SK-N-SH treated with all-trans-retinoic acid at 6 μM for 48 hours (cell line): ENCODE data around the gene SLC5A5.
"Not testable (repeated sequence)": the region's sequence is repeated elsewhere in the genome, so short reads cannot be mapped to it uniquely, and the experiment has no call there.

Experiments
- ATAC-seq: fragments of 200-7000 bp; cut with Tn5 transposase; 3 replicates; pipeline ENCODE4 v1.9.1; 2020; ENCODE audit warnings: mild to moderate bottlenecking, moderate library complexity
- ARNTL ChIP-seq: fragments of 450-650 bp; formaldehyde crosslinking; IDR thresholded peaks from 2 replicates; pipeline ENCODE4 v1.5.0; 2020; ENCODE audit warnings: low read depth, mild to moderate bottlenecking, moderate library complexity, borderline replicate concordance
- BACH2 ChIP-seq: fragments of 250-450 bp; sonication (Bioruptor Pico); IDR thresholded peaks from 2 replicates; pipeline ENCODE4 v1.9.0; 2021; ENCODE audit warnings: mild to moderate bottlenecking, borderline replicate concordance
- CSDC2 ChIP-seq: fragments of 250-450 bp; sonication (Bioruptor Pico); IDR thresholded peaks from 2 replicates; pipeline ENCODE4 v1.5.0; 2020; ENCODE audit warnings: mild to moderate bottlenecking, moderate library complexity
- ESRRG ChIP-seq: fragments of 250-450 bp; sonication (Bioruptor Pico); IDR thresholded peaks from 2 replicates; pipeline ENCODE4 v1.6.1; 2021; ENCODE audit warnings: mild to moderate bottlenecking
- GLIS3 ChIP-seq: fragments of 250-450 bp; sonication (Bioruptor Pico); IDR thresholded peaks from 2 replicates; pipeline ENCODE4 v1.5.0; 2020; ENCODE audit warnings: mild to moderate bottlenecking, moderate library complexity
- ISL1 ChIP-seq: fragments of 250-450 bp; sonication (Bioruptor Pico); IDR thresholded peaks from 2 replicates; pipeline ENCODE4 v2.1.2; 2022; ENCODE audit warnings: mild to moderate bottlenecking, moderate library complexity
- OSR1 ChIP-seq: fragments of 250-450 bp; sonication (Bioruptor Pico); IDR thresholded peaks from 2 replicates; pipeline ENCODE4 v1.8.0; 2022; ENCODE audit warnings: moderate library complexity, mild to moderate bottlenecking, inconsistent platforms
- PPARA ChIP-seq: fragments of 250-450 bp; sonication (Bioruptor Pico); IDR thresholded peaks from 2 replicates; pipeline ENCODE4 v1.5.0; 2020; ENCODE audit warnings: mild to moderate bottlenecking, borderline replicate concordance
- RARB ChIP-seq: fragments of 250-450 bp; sonication (Bioruptor Pico); IDR thresholded peaks from 2 replicates; pipeline ENCODE4 v1.8.0; 2021; ENCODE audit warnings: mild to moderate bottlenecking, moderate library complexity
- SNAI2 ChIP-seq: fragments of 250-450 bp; sonication (Bioruptor Pico); IDR thresholded peaks from 2 replicates; pipeline ENCODE4 v1.5.0; 2020; ENCODE audit warnings: mild to moderate bottlenecking, moderate library complexity
- TCF4 ChIP-seq: fragments of 250-450 bp; sonication (Bioruptor Pico); IDR thresholded peaks from 2 replicates; pipeline ENCODE4 v1.8.0; 2021; ENCODE audit warnings: mild to moderate bottlenecking, moderate library complexity, borderline replicate concordance
- TOX ChIP-seq: fragments of 250-450 bp; sonication (Bioruptor Pico); IDR thresholded peaks from 2 replicates; pipeline ENCODE4 v1.8.0; 2021; ENCODE audit warnings: mild to moderate bottlenecking, moderate library complexity, borderline replicate concordance
- ZC3H10 ChIP-seq: fragments of 250-450 bp; sonication (Bioruptor Pico); IDR thresholded peaks from 2 replicates; pipeline ENCODE4 v1.5.1; 2021; ENCODE audit warnings: mild to moderate bottlenecking, moderate library complexity
- ZFP3 ChIP-seq: fragments of 250-450 bp; sonication (Bioruptor Pico); IDR thresholded peaks from 2 replicates; pipeline ENCODE4 v1.5.0; 2020; ENCODE audit warnings: mild to moderate bottlenecking, moderate library complexity
- ZFP30 ChIP-seq: fragments of 450-650 bp; formaldehyde crosslinking; IDR thresholded peaks from 2 replicates; pipeline ENCODE4 v1.5.0; 2022; ENCODE audit warnings: mild to moderate bottlenecking, moderate library complexity
- ZNF565 ChIP-seq: fragments of 450-650 bp; formaldehyde crosslinking; conservative IDR thresholded peaks from 2 replicates; pipeline ENCODE4 v1.5.0; 2020; ENCODE audit warnings: low read depth, mild to moderate bottlenecking, moderate library complexity
- ZNF70 ChIP-seq: fragments of 450-650 bp; formaldehyde crosslinking; IDR thresholded peaks from 2 replicates; pipeline ENCODE4 v1.5.0; 2020; ENCODE audit warnings: mild to moderate bottlenecking, moderate library complexity
- ZNF8 ChIP-seq: fragments of 450-650 bp; formaldehyde crosslinking; IDR thresholded peaks from 2 replicates; pipeline ENCODE4 v1.5.0; 2020; ENCODE audit warnings: mild to moderate bottlenecking, moderate library complexity
- TF ChIP-seq, protein P1 (sequence below): fragments of 250-450 bp; sonication (Bioruptor Pico); IDR thresholded peaks from 2 replicates; pipeline ENCODE4 v1.8.0; 2020; ENCODE audit warnings: mild to moderate bottlenecking, moderate library complexity, borderline replicate concordance
- TF ChIP-seq, protein P2 (sequence below): fragments of 250-450 bp; sonication (Bioruptor Pico); IDR thresholded peaks from 2 replicates; pipeline ENCODE4 v1.5.1; 2021; ENCODE audit warnings: mild to moderate bottlenecking, moderate library complexity
- TF ChIP-seq, protein P3 (sequence below): fragments of 250-450 bp; sonication (Bioruptor Pico); IDR thresholded peaks from 2 replicates; pipeline ENCODE4 v1.5.0; 2020; ENCODE audit warnings: mild to moderate bottlenecking, moderate library complexity
- TF ChIP-seq, protein P4 (sequence below): fragments of 250-450 bp; sonication (Bioruptor Pico); IDR thresholded peaks from 2 replicates; pipeline ENCODE4 v1.5.1; 2020; ENCODE audit warnings: low read depth, mild to moderate bottlenecking, moderate library complexity

SLC5A5 gene

DNA sequence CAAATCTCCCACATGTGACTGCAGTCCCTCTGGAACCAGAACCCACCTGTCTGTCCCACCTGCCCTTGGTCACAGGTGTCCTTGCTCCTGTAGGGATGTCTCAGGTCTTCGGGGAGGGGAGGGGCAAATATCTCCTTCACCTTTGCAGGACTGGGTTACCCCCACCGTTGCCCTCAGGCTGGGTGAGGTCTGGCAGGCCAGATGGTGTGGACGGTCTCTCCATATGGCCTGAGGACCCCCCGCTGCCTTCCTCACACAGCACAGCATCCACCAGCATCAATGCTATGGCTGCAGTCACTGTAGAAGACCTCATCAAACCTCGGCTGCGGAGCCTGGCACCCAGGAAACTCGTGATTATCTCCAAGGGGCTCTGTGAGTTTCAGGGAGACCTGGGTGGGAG is 10.0 kb downstream of the SLC5A5 start:
- TF ChIP-seq TCF4 (CRISPR knock-in tag): no peak
- no peak for TF ChIP-seq GLIS3
- TF ChIP-seq CSDC2 (CRISPR knock-in tag): no peak
- TF ChIP-seq PPARA (CRISPR knock-in tag): no peak
- TF ChIP-seq ZNF70 (CRISPR knock-in tag): no peak
- ATAC-seq: no peak

DNA sequence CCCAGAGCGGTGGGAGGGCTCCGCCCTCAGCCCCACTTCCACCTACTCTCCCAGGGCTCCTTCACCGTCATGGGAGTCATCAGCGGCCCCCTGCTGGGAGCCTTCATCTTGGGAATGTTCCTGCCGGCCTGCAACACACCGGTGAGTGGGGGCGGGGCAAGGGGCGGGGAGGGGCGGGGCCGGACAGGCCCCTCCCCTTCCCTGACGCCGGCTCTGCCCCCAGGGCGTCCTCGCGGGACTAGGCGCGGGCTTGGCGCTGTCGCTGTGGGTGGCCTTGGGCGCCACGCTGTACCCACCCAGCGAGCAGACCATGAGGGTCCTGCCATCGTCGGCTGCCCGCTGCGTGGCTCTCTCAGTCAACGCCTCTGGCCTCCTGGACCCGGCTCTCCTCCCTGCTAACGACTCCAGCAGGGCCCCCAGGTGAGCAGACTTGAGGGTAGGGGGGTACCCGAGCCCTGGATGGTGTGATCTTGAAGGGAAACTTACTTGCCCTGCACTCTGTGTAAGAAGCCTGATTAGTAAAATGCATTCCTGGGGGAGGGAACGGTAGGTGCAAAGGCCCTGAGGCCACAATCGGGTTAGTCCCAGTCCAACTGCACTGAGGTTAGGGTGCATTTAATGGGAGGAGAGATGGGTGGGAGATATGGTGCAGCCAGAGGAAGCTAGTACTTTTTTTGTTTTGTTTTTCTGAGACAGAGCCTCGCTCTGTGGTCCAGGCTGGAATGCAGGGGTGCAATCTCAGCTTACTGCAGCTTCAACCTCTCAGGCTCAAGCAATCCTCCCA is 12.1 kb downstream of the SLC5A5 start:
- no peak for ATAC-seq
- TF ChIP-seq ESRRG (CRISPR knock-in tag) (no peak), ZNF70 (CRISPR knock-in tag) (no peak), CSDC2 (CRISPR knock-in tag) (no peak), ZC3H10 (CRISPR knock-in tag) (no peak), BACH2 (no peak), RARB (CRISPR knock-in tag) (no peak), TOX (CRISPR knock-in tag) (no peak), ZFP3 (CRISPR knock-in tag) (no peak), SNAI2 (no peak), ARNTL (CRISPR knock-in tag) (no peak), ISL1 (CRISPR knock-in tag) (no peak), PPARA (CRISPR knock-in tag) (no peak)
- TF ChIP-seq, protein P1, sequence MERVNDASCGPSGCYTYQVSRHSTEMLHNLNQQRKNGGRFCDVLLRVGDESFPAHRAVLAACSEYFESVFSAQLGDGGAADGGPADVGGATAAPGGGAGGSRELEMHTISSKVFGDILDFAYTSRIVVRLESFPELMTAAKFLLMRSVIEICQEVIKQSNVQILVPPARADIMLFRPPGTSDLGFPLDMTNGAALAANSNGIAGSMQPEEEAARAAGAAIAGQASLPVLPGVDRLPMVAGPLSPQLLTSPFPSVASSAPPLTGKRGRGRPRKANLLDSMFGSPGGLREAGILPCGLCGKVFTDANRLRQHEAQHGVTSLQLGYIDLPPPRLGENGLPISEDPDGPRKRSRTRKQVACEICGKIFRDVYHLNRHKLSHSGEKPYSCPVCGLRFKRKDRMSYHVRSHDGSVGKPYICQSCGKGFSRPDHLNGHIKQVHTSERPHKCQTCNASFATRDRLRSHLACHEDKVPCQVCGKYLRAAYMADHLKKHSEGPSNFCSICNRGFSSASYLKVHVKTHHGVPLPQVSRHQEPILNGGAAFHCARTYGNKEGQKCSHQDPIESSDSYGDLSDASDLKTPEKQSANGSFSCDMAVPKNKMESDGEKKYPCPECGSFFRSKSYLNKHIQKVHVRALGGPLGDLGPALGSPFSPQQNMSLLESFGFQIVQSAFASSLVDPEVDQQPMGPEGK (CRISPR knock-in tag): no peak
- TF ChIP-seq, protein P2, sequence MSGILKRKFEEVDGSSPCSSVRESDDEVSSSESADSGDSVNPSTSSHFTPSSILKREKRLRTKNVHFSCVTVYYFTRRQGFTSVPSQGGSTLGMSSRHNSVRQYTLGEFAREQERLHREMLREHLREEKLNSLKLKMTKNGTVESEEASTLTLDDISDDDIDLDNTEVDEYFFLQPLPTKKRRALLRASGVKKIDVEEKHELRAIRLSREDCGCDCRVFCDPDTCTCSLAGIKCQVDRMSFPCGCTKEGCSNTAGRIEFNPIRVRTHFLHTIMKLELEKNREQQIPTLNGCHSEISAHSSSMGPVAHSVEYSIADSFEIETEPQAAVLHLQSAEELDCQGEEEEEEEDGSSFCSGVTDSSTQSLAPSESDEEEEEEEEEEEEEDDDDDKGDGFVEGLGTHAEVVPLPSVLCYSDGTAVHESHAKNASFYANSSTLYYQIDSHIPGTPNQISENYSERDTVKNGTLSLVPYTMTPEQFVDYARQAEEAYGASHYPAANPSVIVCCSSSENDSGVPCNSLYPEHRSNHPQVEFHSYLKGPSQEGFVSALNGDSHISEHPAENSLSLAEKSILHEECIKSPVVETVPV: no peak
- TF ChIP-seq, protein P3, sequence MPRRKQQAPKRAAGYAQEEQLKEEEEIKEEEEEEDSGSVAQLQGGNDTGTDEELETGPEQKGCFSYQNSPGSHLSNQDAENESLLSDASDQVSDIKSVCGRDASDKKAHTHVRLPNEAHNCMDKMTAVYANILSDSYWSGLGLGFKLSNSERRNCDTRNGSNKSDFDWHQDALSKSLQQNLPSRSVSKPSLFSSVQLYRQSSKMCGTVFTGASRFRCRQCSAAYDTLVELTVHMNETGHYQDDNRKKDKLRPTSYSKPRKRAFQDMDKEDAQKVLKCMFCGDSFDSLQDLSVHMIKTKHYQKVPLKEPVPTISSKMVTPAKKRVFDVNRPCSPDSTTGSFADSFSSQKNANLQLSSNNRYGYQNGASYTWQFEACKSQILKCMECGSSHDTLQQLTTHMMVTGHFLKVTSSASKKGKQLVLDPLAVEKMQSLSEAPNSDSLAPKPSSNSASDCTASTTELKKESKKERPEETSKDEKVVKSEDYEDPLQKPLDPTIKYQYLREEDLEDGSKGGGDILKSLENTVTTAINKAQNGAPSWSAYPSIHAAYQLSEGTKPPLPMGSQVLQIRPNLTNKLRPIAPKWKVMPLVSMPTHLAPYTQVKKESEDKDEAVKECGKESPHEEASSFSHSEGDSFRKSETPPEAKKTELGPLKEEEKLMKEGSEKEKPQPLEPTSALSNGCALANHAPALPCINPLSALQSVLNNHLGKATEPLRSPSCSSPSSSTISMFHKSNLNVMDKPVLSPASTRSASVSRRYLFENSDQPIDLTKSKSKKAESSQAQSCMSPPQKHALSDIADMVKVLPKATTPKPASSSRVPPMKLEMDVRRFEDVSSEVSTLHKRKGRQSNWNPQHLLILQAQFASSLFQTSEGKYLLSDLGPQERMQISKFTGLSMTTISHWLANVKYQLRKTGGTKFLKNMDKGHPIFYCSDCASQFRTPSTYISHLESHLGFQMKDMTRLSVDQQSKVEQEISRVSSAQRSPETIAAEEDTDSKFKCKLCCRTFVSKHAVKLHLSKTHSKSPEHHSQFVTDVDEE: no peak

- TF ChIP-seq PPARA (CRISPR knock-in tag) (no peak), ZNF565 (CRISPR knock-in tag) (no peak), SNAI2 (no peak), CSDC2 (CRISPR knock-in tag) (no peak), ARNTL (CRISPR knock-in tag) (no peak), ISL1 (CRISPR knock-in tag) (no peak), TOX (CRISPR knock-in tag) (no peak), ZNF70 (CRISPR knock-in tag) (no peak), ZFP30 (CRISPR knock-in tag) (no peak), BACH2 (no peak), TCF4 (CRISPR knock-in tag) (no peak), RARB (CRISPR knock-in tag) (no peak), ESRRG (CRISPR knock-in tag) (no peak), ZNF8 (CRISPR knock-in tag) (no peak), ZC3H10 (CRISPR knock-in tag) (no peak), ZFP3 (CRISPR knock-in tag) (no peak), OSR1 (CRISPR knock-in tag) (no peak)
- TF ChIP-seq, protein P2: no peak
- TF ChIP-seq, protein P1 (CRISPR knock-in tag): no peak
- TF ChIP-seq, protein P4, sequence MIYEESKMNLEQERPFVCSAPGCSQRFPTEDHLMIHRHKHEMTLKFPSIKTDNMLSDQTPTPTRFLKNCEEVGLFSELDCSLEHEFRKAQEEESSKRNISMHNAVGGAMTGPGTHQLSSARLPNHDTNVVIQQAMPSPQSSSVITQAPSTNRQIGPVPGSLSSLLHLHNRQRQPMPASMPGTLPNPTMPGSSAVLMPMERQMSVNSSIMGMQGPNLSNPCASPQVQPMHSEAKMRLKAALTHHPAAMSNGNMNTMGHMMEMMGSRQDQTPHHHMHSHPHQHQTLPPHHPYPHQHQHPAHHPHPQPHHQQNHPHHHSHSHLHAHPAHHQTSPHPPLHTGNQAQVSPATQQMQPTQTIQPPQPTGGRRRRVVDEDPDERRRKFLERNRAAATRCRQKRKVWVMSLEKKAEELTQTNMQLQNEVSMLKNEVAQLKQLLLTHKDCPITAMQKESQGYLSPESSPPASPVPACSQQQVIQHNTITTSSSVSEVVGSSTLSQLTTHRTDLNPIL: no peak
- no peak for ATAC-seq
These were observed 14.8 kb downstream of the SLC5A5 start for GRCh38 chr19:17886515-17886914.

- not testable (repeated sequence) for ATAC-seq
These were observed 15.5 kb downstream of the SLC5A5 start for GRCh38 chr19:17887221-17887620.
